Liver (tissue), 9 donors: ENCODE measurements around the gene FMN2. TPM values are rescaled to one million over a fixed set of nuclear protein-coding genes. Genes with fewer than 3 reads are reported as not detected.

ENCODE experiments used
- DNase-seq: peaks from one replicate; pipeline ENCODE4 v3.0.0-alpha.2; 2017; ENCODE audit warnings: low spot score
- H3K27ac ChIP-seq, 2 donors: one replicate each; pipeline ENCODE4 v1.7.0; 2013; ENCODE audit warnings: inconsistent platforms in 2 of 2, low read length in 2 of 2, control low read depth in 1 of 2, low read depth in 1 of 2, mild to moderate bottlenecking in 1 of 2
- H3K27me3 ChIP-seq, 4 donors: one replicate each; pipeline versions ENCODE4 v1.6.1 to v1.7.0; 2013; ENCODE audit warnings: low read length in 3 of 4, inconsistent platforms in 1 of 4, mild to moderate bottlenecking in 1 of 4, moderate library complexity in 1 of 4; ENCODE audit not compliant: control insufficient read depth in 4 of 4, insufficient read depth in 4 of 4
- H3K36me3 ChIP-seq, 4 donors: one replicate each; pipeline versions ENCODE4 v1.6.1 to v1.7.0; 2013; ENCODE audit warnings: low read length in 3 of 4, mild to moderate bottlenecking in 3 of 4, low read depth in 1 of 4, moderate library complexity in 1 of 4; ENCODE audit not compliant: control insufficient read depth in 4 of 4, insufficient read depth in 3 of 4
- H3K4me1 ChIP-seq, 4 donors: one replicate each; pipeline versions ENCODE4 v1.6.1 to v1.7.0; 2013; ENCODE audit warnings: low read length in 3 of 4, mild to moderate bottlenecking in 3 of 4, moderate library complexity in 1 of 4; ENCODE audit not compliant: control insufficient read depth in 4 of 4, insufficient read depth in 4 of 4
- H3K4me3 ChIP-seq, 3 donors: one replicate each; pipeline versions ENCODE4 v1.6.1 to v1.7.0; 2013; ENCODE audit warnings: low read length in 3 of 3, control low read depth in 1 of 3, low read depth in 1 of 3, mild to moderate bottlenecking in 1 of 3
- H3K9ac ChIP-seq, 2 donors: one replicate each; pipeline ENCODE4 v1.7.0; 2013; ENCODE audit warnings: low read length in 2 of 2, mild to moderate bottlenecking in 2 of 2, moderate library complexity in 2 of 2, control low read depth in 1 of 2, low read depth in 1 of 2
- H3K9me3 ChIP-seq, 4 donors: one replicate each; pipeline versions ENCODE4 v1.6.1 to v1.7.0; 2013; ENCODE audit warnings: low read length in 3 of 4; ENCODE audit not compliant: control insufficient read depth in 4 of 4
- ATF3 ChIP-seq: IDR thresholded peaks from 2 replicates; pipeline ENCODE4 v1.6.1; 2016; ENCODE audit warnings: antibody characterized with exemption
- CTCF ChIP-seq: fragments of 150-350 bp; IDR thresholded peaks from 2 replicates; pipeline ENCODE4 v1.5.1; 2017; ENCODE audit warnings: improper control_type of control experiment, low read depth, low read length; ENCODE audit not compliant: missing input control
- EGR1 ChIP-seq, 2 donors: IDR thresholded peaks; 2 replicates each; pipeline ENCODE4 v1.6.1; 2016 to 2018; ENCODE audit warnings: antibody characterized with exemption in 2 of 2, low read depth in 2 of 2
- FOXA1 ChIP-seq: IDR thresholded peaks from 2 replicates; pipeline ENCODE4 v1.6.1; 2016; ENCODE audit warnings: antibody characterized with exemption
- FOXA2 ChIP-seq: IDR thresholded peaks from 2 replicates; pipeline ENCODE4 v1.6.1; 2016; ENCODE audit warnings: antibody characterized with exemption
- GABPA ChIP-seq, 2 donors: IDR thresholded peaks in 1 of 2; conservative IDR thresholded peaks in 1 of 2; 2 replicates each; pipeline ENCODE4 v1.6.1; 2016; ENCODE audit warnings: antibody characterized with exemption in 2 of 2, mild to moderate bottlenecking in 1 of 2, moderate library complexity in 1 of 2
- HNF4A ChIP-seq, 2 donors: conservative IDR thresholded peaks; 2 replicates each; pipeline ENCODE4 v1.6.1; 2016; ENCODE audit warnings: antibody characterized with exemption in 2 of 2, mild to moderate bottlenecking in 2 of 2
- HNF4G ChIP-seq: IDR thresholded peaks from 2 replicates; pipeline ENCODE4 v1.6.1; 2016; ENCODE audit warnings: antibody characterized with exemption
- JUND ChIP-seq, 2 donors: IDR thresholded peaks; 2 replicates each; pipeline ENCODE4 v1.6.1; 2016; ENCODE audit warnings: antibody characterized with exemption in 2 of 2
- MAX ChIP-seq: IDR thresholded peaks from 2 replicates; pipeline ENCODE4 v1.6.1; 2016; ENCODE audit warnings: antibody characterized with exemption
- NR2F2 ChIP-seq: IDR thresholded peaks from 2 replicates; pipeline ENCODE4 v1.6.1; 2016; ENCODE audit warnings: antibody characterized with exemption
- RAD21 ChIP-seq, 2 donors: IDR thresholded peaks; 2 replicates each; pipeline ENCODE4 v1.6.1; 2016; ENCODE audit warnings: antibody characterized with exemption in 2 of 2, mild to moderate bottlenecking in 2 of 2
- RXRA ChIP-seq, 2 donors: IDR thresholded peaks; 2 replicates each; pipeline ENCODE4 v1.6.1; 2017 to 2018; ENCODE audit warnings: antibody characterized with exemption in 2 of 2, mild to moderate bottlenecking in 1 of 2
- SP1 ChIP-seq: IDR thresholded peaks from 2 replicates; pipeline ENCODE4 v1.6.1; 2018; ENCODE audit warnings: antibody characterized with exemption, mild to moderate bottlenecking
- TAF1 ChIP-seq: conservative IDR thresholded peaks from 2 replicates; pipeline ENCODE4 v1.6.1; 2016; ENCODE audit warnings: antibody characterized with exemption, mild to moderate bottlenecking
- YY1 ChIP-seq: IDR thresholded peaks from 2 replicates; pipeline ENCODE4 v1.6.1; 2016; ENCODE audit warnings: antibody characterized with exemption, mild to moderate bottlenecking
- ZBTB33 ChIP-seq: IDR thresholded peaks from 2 replicates; pipeline ENCODE4 v1.6.1; 2016; ENCODE audit warnings: antibody characterized with exemption
- WGBS: extraction: QIAGEN DNeasy Blood & Tissue Kit; methylation state at CpG from one replicate; pipeline ENCODE4 v1.1.7; 2013; 5-methylcytosine and 5-hydroxymethylcytosine counted together
- polyA plus RNA-seq, 2 donors: library from polyadenylated mRNA; stranded (reverse) in 1 of 2; unstranded in 1 of 2; fragments of 200-250 nt in 1 of 2; fragments of >200 nt in 1 of 2; fragmentation: Nextera tagmentation in 1 of 2; extraction: Ambion mirVana in 1 of 2; gene quantifications; one replicate each; pipeline versions ENCODE4 v1.2.1 to v1.2.3, GENCODE V29; 2013 to 2015
- total RNA-seq, 2 donors: library from RNA; depleted of rRNA; stranded (reverse); fragments of >200 nt; gene quantifications; one replicate each; pipeline ENCODE4 v1.2.3, GENCODE V29; 2014
- donor health status: healthy.
- donor health status: healthy.
- donor health status: healthy.
- donor health status: healthy.
- donor health status: healthy.

FMN2 gene
- total and polyA plus RNA-seq, 4 donors = 0.17 TPM; not detected in 3

- TF ChIP-seq TAF1 = no peak
- no peak overlapping the region for H3K9ac ChIP-seq
- no peaks in the 10 kb centered on the region for H3K9me3 ChIP-seq
- DNase-seq = no peak
- H3K4me3 ChIP-seq = no peak overlapping the region
- H3K4me1 ChIP-seq = no peaks in the 10 kb centered on the region
- H3K27ac ChIP-seq = no peak overlapping the region
- no peaks in the 10 kb centered on the region for H3K27me3 ChIP-seq
- no peaks in the 10 kb centered on the region for H3K36me3 ChIP-seq
- 21% methylated on average over 3 of the region's 3 CpGs for WGBS
Measured at GRCh38 chr1:240294566-240294965, 202.9 kb downstream of the FMN2 start.

GRCh38 chr1:240295811-240296210 is 204.1 kb downstream of the FMN2 start:
- no peak overlapping the region for H3K4me3 ChIP-seq
- H3K9ac ChIP-seq = no peak overlapping the region
- no peaks in the 10 kb centered on the region for H3K36me3 ChIP-seq
- DNase-seq = no peak
- no peaks in the 10 kb centered on the region for H3K4me1 ChIP-seq
- H3K9me3 ChIP-seq = no peaks in the 10 kb centered on the region
- no peaks in the 10 kb centered on the region for H3K27me3 ChIP-seq
- H3K27ac ChIP-seq = no peak overlapping the region
- 95% methylated on average over 2 of the region's 2 CpGs for WGBS
- TF ChIP-seq FOXA1 (no peak), JUND (IDR thresholded peaks at IDR 0.05) (no peak), RXRA (IDR thresholded peaks at IDR 0.05) (no peak), CTCF (no peak), FOXA2 (no peak), YY1 (no peak), MAX (no peak), NR2F2 (no peak), GABPA (IDR thresholded peaks at IDR 0.05 in 1 of 2, conservative IDR thresholded peaks at IDR 0.05 in 1 of 2) (no peak), EGR1 (IDR thresholded peaks at IDR 0.05; ENCODE audit: low read depth in 2 of 2) (no peak), RAD21 (IDR thresholded peaks at IDR 0.05) (no peak), HNF4G (no peak), ATF3 (no peak), SP1 (no peak), ZBTB33 (no peak), TAF1 (no peak)

GRCh38 chr1:240304466-240304865 is 212.8 kb downstream of the FMN2 start:
- H3K27me3 ChIP-seq = no peaks in the 10 kb centered on the region
- peaks cover 0 to 2% (median under 1%) of the 10 kb centered on the region in 4 donors for H3K4me1 ChIP-seq
- no peaks in the 10 kb centered on the region for H3K36me3 ChIP-seq
- no peak for DNase-seq
- no peak overlapping the region for H3K27ac ChIP-seq
- H3K9me3 ChIP-seq = no peaks in the 10 kb centered on the region
- no peak overlapping the region for H3K4me3 ChIP-seq
- WGBS = 57% methylated on average over 5 of the region's 5 CpGs
- no peak overlapping the region for H3K9ac ChIP-seq
- TF ChIP-seq SP1 (no peak), TAF1 (no peak), MAX (no peak), FOXA2 (no peak), RAD21 (IDR thresholded peaks at IDR 0.05) (no peak), EGR1 (IDR thresholded peaks at IDR 0.05; ENCODE audit: low read depth in 2 of 2) (no peak), JUND (IDR thresholded peaks at IDR 0.05) (no peak), ZBTB33 (no peak), HNF4A (conservative IDR thresholded peaks at IDR 0.05) (no peak), FOXA1 (no peak), YY1 (no peak), ATF3 (no peak), RXRA (IDR thresholded peaks at IDR 0.05) (no peak), NR2F2 (no peak)
